ENCODE measurements around the gene ZIC2.

Gene ZIC2

GRCh38 chr13:99974939-99975561 is 6.5 kb upstream of the ZIC2 start:
- DNase-seq, result no peak

GRCh38 chr13:99975626-99976025 is 6.0 kb upstream of the ZIC2 start:
- no peak for DNase-seq

DNA sequence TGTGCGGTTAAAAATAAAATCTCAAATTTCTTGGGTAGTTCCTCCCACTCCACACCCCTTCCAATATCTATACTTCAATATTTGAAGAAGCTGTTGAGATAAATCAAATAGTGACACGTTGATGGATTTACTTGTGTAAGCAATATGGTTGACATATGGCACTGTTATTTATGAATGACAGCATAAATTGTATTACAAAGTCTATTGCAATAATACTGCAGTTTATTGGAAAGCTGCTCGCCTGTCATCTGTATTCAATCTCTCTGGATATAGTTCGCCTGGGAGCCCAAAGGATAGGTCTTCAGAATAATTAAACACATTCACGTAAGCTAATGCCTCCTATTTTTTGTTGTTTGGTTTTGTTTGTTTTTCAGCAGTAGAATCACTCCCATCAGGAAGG is 5.0 kb upstream of the ZIC2 start:
- DNase-seq, result no peak

- DNase-seq, result no peak
Measured at GRCh38 chr13:99977334-99977911, 4.2 kb upstream of the ZIC2 start.

DNA sequence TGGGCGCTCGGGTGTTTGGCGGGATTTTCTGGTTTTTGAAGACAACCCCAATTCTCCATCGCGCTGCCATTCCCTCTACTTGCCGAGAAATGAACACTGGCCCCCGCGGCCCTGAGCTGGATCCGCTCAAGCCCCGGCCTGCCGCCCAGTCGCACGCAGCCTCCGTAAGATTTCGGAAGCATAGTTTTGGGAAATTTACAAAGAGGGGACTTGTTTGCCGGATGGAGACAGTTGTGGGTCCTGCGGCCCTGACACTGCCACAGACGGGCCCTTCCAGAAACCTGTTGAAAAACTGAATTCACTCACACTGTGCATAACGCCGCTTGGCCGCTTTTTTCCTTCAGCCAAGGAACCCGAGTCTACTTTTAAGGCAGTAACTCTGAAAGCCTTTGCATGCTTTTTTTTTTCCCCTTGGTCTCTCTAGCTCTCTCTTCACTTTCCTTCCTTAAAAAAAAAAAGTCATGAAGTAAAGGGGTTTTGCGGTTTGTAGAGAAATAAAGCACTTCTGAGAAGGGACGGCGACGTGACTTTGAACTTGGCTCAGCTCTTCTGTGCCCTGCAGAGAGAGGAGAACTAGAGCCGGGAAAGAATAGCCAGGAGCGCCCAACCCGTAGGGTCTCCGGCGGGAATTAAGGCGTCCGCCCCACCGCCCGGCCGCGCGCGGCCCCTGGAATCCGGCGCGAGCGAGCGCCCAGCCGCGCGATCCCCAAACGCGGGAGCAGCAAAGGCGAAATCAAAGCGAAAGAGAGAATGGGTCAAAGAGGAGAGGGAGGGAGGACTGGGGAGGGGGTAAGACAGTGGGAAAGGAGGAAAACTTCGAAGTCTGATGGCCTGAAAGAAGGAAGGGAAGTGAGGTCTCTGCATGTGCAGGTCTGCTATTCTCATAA is 3.4 kb upstream of the ZIC2 start:
- DNase-seq, result no peak

DNA sequence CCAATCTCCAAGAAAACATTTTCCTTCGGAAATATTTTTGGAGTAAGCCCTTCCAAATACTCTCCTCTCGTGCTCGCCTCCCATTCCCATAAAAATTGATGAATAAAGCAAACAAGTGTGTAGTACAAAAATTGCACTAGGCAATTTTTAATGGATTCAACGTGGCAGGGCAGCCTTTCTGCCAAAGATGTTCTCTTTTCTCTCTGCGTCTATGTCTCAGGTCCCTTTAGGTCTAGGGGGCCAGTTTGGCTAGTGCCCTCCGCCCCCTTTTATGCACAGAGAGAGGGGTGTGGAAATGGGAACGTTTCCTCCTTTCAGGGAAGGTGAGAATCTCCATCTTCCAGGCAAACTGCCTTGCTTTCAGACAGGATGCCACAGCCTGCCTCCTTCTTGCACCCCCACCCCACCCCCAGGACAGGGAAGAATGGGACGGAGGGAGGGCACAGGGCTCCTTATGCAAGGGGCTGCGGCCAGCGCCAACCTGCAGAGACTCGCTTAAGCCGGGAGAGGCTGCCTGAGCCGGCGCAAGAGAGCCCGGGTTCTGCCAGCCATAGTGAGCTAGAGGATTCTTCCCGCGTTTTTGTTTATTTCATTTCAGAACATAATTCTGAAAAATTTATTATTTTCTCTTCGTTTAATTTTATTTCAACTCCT is 2.7 kb upstream of the ZIC2 start:
- no peak for DNase-seq

GRCh38 chr13:99979453-99980200 is 2.0 kb upstream of the ZIC2 start:
- DNase-seq, result no peak

DNA sequence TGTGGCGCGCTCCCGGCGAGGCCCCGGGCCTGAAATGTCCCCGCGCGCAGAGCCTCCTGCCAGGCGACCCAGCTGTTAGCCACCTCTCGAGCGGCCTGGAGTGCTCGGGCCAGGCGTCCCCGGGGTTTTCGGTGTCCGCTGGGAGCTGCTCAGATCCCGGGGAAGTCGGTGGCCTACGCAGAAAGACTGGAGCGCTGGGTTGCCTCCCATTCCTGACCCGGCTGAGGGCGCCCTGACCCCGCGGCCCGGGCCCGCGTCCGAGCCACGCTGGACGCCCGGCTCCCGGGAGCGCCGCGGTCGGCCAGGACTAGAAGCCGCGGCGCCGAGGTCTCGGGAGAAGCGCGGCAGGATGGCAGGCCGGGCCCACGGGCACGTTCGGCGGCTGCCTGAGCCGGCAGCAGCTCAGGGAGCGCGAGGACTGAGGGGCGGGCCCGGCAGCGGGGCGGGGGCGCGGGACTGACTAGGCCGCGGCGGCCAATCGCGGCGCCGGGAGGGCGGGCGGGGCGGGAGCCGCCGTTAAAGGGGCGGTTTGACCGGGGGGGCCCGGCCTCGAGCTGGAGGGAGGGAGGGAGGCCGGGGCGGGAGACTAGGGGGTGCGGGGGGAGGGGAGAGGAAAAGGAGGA is 1.3 kb upstream of the ZIC2 start:
- DNase-seq, result no peak

DNA sequence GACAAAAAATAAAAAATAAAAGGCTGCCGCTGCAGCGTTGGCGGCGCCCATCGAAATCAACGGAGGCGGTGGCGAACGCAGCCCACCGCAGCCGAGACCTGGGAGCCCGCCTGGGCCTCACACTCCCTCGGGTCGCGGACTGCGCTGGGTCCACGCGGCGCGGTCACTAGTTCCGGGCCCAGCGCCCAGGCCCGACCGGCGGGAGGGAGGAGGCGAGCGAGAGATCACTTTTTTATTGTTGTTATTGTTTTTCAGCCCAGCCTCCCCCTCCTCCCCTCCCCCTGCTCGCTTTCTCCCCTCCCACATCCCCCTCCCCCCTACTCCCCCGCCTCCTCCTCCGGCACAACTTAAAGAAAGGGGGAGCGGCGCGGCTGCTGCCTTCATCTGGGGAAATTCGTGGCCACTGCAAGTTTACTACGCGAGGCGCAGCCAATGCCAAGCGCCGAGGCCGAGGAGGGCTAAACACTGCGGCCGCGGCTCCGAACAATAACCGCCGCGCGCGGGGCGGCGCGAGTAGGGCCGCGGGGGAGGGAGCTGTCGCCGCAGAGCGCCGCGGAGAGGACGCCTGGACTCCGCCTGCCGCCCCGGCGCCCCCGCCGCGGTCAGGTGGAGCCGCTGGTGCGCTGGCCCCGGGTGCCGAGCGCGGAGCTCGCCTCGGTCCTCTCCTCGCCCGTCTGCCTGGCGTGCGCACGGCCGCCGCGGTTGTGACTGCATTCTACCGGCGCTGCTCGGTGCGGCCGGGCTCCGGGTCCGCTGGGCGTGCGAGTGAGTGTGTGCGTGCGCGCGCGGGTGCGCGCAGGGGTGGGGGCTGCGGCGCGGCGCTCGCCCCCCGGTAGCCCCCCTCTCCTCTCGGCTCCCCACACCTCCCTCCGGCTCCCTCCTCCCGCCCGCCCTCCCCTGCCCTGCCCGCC is 505 bp upstream of the ZIC2 start:
- no peak for DNase-seq

GRCh38 chr13:99982036-99982730 is 599 bp downstream of the ZIC2 start:
- no peak for DNase-seq

GRCh38 chr13:99982731-99983498 is 1.3 kb downstream of the ZIC2 start:
- DNase-seq, result no peak

- DNase-seq, result no peak
Measured at GRCh38 chr13:99983499-99984401, 2.2 kb downstream of the ZIC2 start.

- DNase-seq, result no peak
Measured at GRCh38 chr13:99984461-99985240, 3.1 kb downstream of the ZIC2 start.

GRCh38 chr13:99985241-99985874 is 3.8 kb downstream of the ZIC2 start:
- DNase-seq, result no peak

DNA sequence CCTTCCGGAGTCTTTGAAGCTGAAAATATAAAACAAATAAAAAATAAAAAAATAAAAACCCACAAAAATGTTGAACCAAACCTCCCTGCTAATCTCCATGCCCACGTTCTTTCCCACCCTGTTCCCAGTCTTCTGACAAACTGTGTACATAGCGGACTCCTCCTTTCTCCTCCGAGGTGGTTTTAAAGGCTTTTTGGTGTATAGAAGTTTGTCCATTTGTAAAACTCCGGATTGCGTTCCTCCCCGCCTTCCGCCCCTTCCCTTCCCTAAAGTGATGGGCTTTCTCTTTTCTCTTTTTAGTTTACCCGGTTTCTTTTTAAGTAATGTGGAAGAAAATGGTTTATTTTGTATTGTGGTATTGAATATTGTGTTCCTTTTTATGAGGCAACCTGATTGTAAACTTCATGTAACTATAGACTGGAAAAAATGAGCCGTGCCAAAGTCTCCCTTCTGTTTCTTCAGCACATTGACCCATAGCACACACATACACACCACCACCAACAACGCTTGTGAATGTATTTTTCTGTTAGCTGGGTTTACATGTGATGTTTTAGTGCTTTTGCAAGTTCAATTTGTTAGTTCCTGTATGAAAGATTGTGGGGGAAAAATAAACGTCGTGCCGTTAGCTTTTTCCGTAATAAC is 4.4 kb downstream of the ZIC2 start:
- DNase-seq, result no peak

DNA sequence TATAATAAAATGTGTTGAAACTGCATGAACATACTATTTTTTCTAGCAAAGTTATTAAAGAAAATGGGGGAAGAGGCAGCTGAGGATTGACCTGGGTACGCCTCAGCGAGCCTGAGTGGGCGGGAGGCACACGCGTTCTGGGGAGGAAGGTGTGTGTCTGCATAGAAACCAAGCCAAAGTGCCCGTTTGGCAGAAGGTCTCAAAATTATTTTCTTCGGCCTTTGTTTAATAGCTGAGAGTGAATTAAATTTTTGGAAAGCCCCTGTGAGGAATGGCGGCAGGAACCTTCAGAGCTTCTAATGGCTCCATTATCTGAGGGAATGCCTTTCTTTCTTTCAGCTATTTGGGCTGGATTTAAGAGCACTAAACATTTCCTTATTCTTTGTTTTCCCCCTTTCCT is 5.2 kb downstream of the ZIC2 start:
- no peak for DNase-seq

All from GOT3 (cell line).